Measurements from ENCODE around the gene FHIT. TPM values are rescaled to one million over a fixed set of nuclear protein-coding genes. Genes with fewer than 3 reads are reported as not detected.

FHIT gene
- total RNA-seq, 4 donors from 2014 or later: 8.8 to 35.6 (median 12.6) TPM

- DNase-seq (ENCODE audit: low spot score in 2 of 2): no peak
- H3K9me3 ChIP-seq: no peaks in the 10 kb centered on the region
- H3K27me3 ChIP-seq: no peaks in the 10 kb centered on the region
- no peaks in the 10 kb centered on the region for H3K4me1 ChIP-seq
- H3K36me3 ChIP-seq: no peaks in the 10 kb centered on the region
- TF ChIP-seq CTCF (IDR thresholded peaks at IDR 0.05): no peak
- no peak for TF ChIP-seq POLR2A (IDR thresholded peaks at IDR 0.05)
- H3K27ac ChIP-seq: no peak overlapping the region
- 97% methylated on average over 3 of the region's 3 CpGs for WGBS
- H3K4me3 ChIP-seq: no peak overlapping the region
Measured at GRCh38 chr3:60303160-60303559, 948.1 kb downstream of the FHIT start.

- WGBS: 69% methylated on average over 2 of the region's 2 CpGs
- Histone ChIP-seq H3K27ac (no peak overlapping the region), H3K27me3 (no peaks in the 10 kb centered on the region), H3K36me3 (no peaks in the 10 kb centered on the region), H3K4me1 (no peaks in the 10 kb centered on the region), H3K4me3 (no peak overlapping the region), H3K9me3 (no peaks in the 10 kb centered on the region)
- DNase-seq (ENCODE audit: low spot score in 2 of 2): no peak
- no peak for TF ChIP-seq EP300 (IDR thresholded peaks at IDR 0.05)
- no peak for TF ChIP-seq POLR2A (IDR thresholded peaks at IDR 0.05)
- TF ChIP-seq CTCF (IDR thresholded peaks at IDR 0.05): no peak
- no peak for TF ChIP-seq POLR2AphosphoS5 (IDR thresholded peaks at IDR 0.05)
Measured at GRCh38 chr3:60301142-60301541, 950.1 kb downstream of the FHIT start.

- H3K9me3 ChIP-seq: no peaks in the 10 kb centered on the region
- H3K4me3 ChIP-seq: no peak overlapping the region
- DNase-seq (ENCODE audit: low spot score in 2 of 2): no peak
- no peak for TF ChIP-seq EP300 (IDR thresholded peaks at IDR 0.05)
- no peak for TF ChIP-seq CTCF (IDR thresholded peaks at IDR 0.05)
- TF ChIP-seq POLR2AphosphoS5 (IDR thresholded peaks at IDR 0.05): no peak
- TF ChIP-seq POLR2A (IDR thresholded peaks at IDR 0.05): no peak
- no peak overlapping the region for H3K27ac ChIP-seq
- no peaks in the 10 kb centered on the region for H3K27me3 ChIP-seq
- no peaks in the 10 kb centered on the region for H3K4me1 ChIP-seq
- H3K36me3 ChIP-seq: no peaks in the 10 kb centered on the region
- 76% methylated on average over 3 of the region's 3 CpGs for WGBS
Measured at GRCh38 chr3:60298141-60298540, 953.1 kb downstream of the FHIT start.

GRCh38 chr3:60294181-60294580 lies 957.1 kb downstream of the FHIT start:
- H3K4me3 ChIP-seq: no peak overlapping the region
- H3K27me3 ChIP-seq: no peaks in the 10 kb centered on the region
- peaks cover 2% of the 10 kb centered on the region for H3K4me1 ChIP-seq
- no peak for TF ChIP-seq CTCF (IDR thresholded peaks at IDR 0.05)
- TF ChIP-seq EP300 (IDR thresholded peaks at IDR 0.05): no peak
- no peak for TF ChIP-seq POLR2A (IDR thresholded peaks at IDR 0.05)
- TF ChIP-seq POLR2AphosphoS5 (IDR thresholded peaks at IDR 0.05): no peak
- H3K27ac ChIP-seq: no peak overlapping the region
- H3K36me3 ChIP-seq: no peaks in the 10 kb centered on the region
- DNase-seq (ENCODE audit: low spot score in 2 of 2): no peak
- no peaks in the 10 kb centered on the region for H3K9me3 ChIP-seq
- 33% methylated on average over 3 of the region's 3 CpGs for WGBS

GRCh38 chr3:60291115-60291514 lies 960.1 kb downstream of the FHIT start:
- Histone ChIP-seq H3K27ac (no peak overlapping the region), H3K27me3 (no peaks in the 10 kb centered on the region), H3K9me3 (no peaks in the 10 kb centered on the region), H3K4me3 (no peak overlapping the region), H3K36me3 (no peaks in the 10 kb centered on the region), H3K4me1 (peaks cover 2% of the 10 kb centered on the region)
- no peak for TF ChIP-seq POLR2AphosphoS5 (IDR thresholded peaks at IDR 0.05)
- no peak for TF ChIP-seq EP300 (IDR thresholded peaks at IDR 0.05)
- TF ChIP-seq CTCF (IDR thresholded peaks at IDR 0.05): no peak
- TF ChIP-seq POLR2A (IDR thresholded peaks at IDR 0.05): no peak
- DNase-seq (ENCODE audit: low spot score in 2 of 2): no peak
- WGBS: 68% methylated on average over 6 of the region's 6 CpGs

All from suprapubic skin (tissue), 4 donors.